ENCODE results near the gene SPIRE2.
"Not testable (repeated sequence)": the region's sequence is repeated elsewhere in the genome, so short reads cannot be mapped to it uniquely, and the experiment has no call there.

DNA sequence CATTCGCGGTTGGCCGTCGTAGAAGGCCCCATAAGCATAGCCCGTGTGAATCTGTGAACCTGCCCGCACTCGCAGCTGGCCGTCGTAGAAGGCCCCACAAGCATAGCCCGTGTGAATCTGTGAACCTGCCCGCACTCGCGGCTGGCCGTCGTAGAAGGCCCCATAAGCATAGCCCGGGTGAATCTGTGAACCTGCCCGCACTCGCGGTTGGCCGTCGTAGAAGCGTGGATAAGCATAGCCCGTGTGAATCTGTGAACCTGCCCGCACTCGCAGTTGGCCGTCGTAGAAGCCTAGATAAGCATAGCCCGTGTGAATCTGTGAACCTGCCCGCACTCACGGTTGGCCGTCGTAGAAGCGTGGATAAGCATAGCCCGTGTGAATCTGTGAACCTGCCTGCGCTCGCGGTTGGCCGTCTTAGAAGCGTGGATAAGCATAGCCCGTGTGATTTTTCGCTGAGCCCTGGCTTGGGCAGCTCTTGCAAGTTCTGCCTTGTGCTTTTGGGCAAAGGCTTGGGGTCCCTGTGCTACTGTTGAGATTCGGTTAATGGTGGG lies 6.6 kb downstream of the SPIRE2 start:
- TF ChIP-seq, protein P1, sequence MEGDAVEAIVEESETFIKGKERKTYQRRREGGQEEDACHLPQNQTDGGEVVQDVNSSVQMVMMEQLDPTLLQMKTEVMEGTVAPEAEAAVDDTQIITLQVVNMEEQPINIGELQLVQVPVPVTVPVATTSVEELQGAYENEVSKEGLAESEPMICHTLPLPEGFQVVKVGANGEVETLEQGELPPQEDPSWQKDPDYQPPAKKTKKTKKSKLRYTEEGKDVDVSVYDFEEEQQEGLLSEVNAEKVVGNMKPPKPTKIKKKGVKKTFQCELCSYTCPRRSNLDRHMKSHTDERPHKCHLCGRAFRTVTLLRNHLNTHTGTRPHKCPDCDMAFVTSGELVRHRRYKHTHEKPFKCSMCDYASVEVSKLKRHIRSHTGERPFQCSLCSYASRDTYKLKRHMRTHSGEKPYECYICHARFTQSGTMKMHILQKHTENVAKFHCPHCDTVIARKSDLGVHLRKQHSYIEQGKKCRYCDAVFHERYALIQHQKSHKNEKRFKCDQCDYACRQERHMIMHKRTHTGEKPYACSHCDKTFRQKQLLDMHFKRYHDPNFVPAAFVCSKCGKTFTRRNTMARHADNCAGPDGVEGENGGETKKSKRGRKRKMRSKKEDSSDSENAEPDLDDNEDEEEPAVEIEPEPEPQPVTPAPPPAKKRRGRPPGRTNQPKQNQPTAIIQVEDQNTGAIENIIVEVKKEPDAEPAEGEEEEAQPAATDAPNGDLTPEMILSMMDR (IDR thresholded peaks at IDR 0.05): not testable (repeated sequence)
- TF ChIP-seq POLR2A (IDR thresholded peaks at IDR 0.05): not testable (repeated sequence)
